ENCODE results near the gene RRP15.
A peak's percentile ranks its signal among the peaks of the same experiment; 100 is the strongest.

The RRP15 gene

DNA sequence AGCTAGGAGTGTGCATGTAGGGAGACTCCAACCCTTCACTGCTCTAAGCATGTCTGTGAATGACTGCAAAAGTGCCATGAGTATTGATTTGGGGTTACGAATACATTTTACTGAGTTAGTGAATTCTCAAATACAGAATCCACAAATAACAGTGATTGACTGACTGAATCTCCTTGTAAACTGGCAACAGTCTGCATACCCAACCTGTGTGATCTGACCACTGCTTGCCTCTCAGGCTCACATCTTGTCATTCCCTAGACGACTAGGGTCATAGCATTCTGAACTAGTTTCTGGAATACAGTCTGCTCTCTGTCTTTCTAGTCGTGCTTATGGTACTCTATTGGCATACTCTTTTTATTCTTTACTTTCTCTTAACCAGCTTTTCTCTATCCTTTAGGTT, 7.4 kb downstream of the RRP15 start:
- H3K4me3 ChIP-seq (ENCODE audit: low read depth, low read length): no peak overlapping the region
- in situ Hi-C loops (cut with HindIII; ENCODE audit: low sequenced_read_pairs): no loop called here
- DNase-seq (ENCODE audit: low read depth, low spot score): no peak
- TF ChIP-seq, protein P1, sequence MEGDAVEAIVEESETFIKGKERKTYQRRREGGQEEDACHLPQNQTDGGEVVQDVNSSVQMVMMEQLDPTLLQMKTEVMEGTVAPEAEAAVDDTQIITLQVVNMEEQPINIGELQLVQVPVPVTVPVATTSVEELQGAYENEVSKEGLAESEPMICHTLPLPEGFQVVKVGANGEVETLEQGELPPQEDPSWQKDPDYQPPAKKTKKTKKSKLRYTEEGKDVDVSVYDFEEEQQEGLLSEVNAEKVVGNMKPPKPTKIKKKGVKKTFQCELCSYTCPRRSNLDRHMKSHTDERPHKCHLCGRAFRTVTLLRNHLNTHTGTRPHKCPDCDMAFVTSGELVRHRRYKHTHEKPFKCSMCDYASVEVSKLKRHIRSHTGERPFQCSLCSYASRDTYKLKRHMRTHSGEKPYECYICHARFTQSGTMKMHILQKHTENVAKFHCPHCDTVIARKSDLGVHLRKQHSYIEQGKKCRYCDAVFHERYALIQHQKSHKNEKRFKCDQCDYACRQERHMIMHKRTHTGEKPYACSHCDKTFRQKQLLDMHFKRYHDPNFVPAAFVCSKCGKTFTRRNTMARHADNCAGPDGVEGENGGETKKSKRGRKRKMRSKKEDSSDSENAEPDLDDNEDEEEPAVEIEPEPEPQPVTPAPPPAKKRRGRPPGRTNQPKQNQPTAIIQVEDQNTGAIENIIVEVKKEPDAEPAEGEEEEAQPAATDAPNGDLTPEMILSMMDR (IDR thresholded peaks at IDR 0.05; ENCODE audit: low read depth, low read length): no peak

- DNase-seq (ENCODE audit: low read depth, low spot score): no peak
- in situ Hi-C loops (cut with HindIII; ENCODE audit: low sequenced_read_pairs): no loop called here
- TF ChIP-seq, protein P1 (IDR thresholded peaks at IDR 0.05; ENCODE audit: low read depth, low read length): no peak
- no peak overlapping the region for H3K4me3 ChIP-seq (ENCODE audit: low read depth, low read length)
These were observed 9.5 kb downstream of the RRP15 start for GRCh38 chr1:218294546-218294945.

DNA sequence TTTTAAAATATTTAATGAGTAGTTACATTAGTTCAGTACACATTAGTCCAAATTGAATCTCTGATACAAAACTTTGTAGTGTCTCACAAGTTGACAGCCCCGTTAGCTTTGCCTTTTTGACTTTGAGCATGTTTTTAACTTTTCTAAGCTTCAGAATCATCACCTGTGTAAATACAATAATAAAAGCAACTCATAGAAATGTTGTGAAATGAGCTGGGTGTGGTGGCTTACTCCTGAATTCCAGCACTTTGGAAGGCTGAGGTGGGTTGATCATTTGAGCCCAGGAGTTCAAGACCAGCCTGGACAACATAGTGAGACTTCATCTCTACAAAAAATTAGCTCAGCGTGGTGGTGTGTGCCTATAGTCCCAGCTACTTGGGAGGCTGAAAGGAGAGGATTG, 11.1 kb downstream of the RRP15 start:
- no peak for DNase-seq (ENCODE audit: low read depth, low spot score)
- TF ChIP-seq, protein P1 (IDR thresholded peaks at IDR 0.05; ENCODE audit: low read depth, low read length): no peak
- in situ Hi-C loops (cut with HindIII; ENCODE audit: low sequenced_read_pairs): no loop called here
- no peak overlapping the region for H3K4me3 ChIP-seq (ENCODE audit: low read depth, low read length)

- no peak overlapping the region for H3K4me3 ChIP-seq (ENCODE audit: low read depth, low read length)
- no peak for DNase-seq (ENCODE audit: low read depth, low spot score)
- in situ Hi-C loops (cut with HindIII; ENCODE audit: low sequenced_read_pairs): no loop called here
These were observed 12.4 kb downstream of the RRP15 start for GRCh38 chr1:218297461-218297860.

GRCh38 chr1:218297867-218298266, 12.8 kb downstream of the RRP15 start:
- TF ChIP-seq, protein P1 (IDR thresholded peaks at IDR 0.05; ENCODE audit: low read depth, low read length): no peak
- no peak overlapping the region for H3K4me3 ChIP-seq (ENCODE audit: low read depth, low read length)
- DNase-seq (ENCODE audit: low read depth, low spot score): peak; percentile 13
- in situ Hi-C loops (cut with HindIII; ENCODE audit: low sequenced_read_pairs): no loop called here

More at GRCh38 chr1:218297461-218297860, 12.4 kb downstream of the RRP15 start:
- TF ChIP-seq, protein P1 (IDR thresholded peaks at IDR 0.05; ENCODE audit: low read depth, low read length): no peak

GRCh38 chr1:218298398-218298797, 13.3 kb downstream of the RRP15 start:
- no peak for DNase-seq (ENCODE audit: low read depth, low spot score)
- in situ Hi-C loops (cut with HindIII; ENCODE audit: low sequenced_read_pairs): no loop called here
- TF ChIP-seq, protein P1 (IDR thresholded peaks at IDR 0.05; ENCODE audit: low read depth, low read length): no peak
- H3K4me3 ChIP-seq (ENCODE audit: low read depth, low read length): no peak overlapping the region

DNA sequence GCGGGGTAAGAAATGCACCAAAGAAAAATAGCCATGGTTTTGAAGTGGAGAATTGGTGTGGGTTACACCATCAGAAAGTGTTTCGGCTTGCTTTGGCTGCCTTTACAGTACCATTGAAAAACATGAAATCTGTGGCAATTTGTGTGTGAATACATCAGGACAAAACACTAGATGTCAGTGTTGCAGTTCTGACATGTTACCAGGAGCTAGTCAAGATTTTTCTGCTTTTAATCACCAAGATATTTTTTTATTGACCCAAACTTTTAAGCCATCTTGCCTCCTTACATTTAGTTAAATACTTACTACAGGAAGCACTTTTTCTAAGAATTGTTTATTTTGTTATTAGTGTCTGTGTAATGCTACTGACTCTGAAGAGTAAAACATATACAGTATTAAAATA, 14.3 kb downstream of the RRP15 start:
- TF ChIP-seq, protein P1 (IDR thresholded peaks at IDR 0.05; ENCODE audit: low read depth, low read length): peak; percentile 59
- H3K4me3 ChIP-seq (ENCODE audit: low read depth, low read length): no peak overlapping the region
- in situ Hi-C loops (cut with HindIII; ENCODE audit: low sequenced_read_pairs): no loop called here
- peak; percentile 64 for DNase-seq (ENCODE audit: low read depth, low spot score)

Data from astrocyte of the spinal cord (primary cell).